NCI-H2081 treated with DMSO at 0.1 percent for 48 hours (cell line): ENCODE results near the gene ADNP2.
"Not testable (repeated sequence)": the region's sequence is repeated elsewhere in the genome, so short reads cannot be mapped to it uniquely, and the experiment has no call there.

Experiments used
- DNase-seq: peaks from one replicate; lab custom pipeline; 2025; lab: John Stamatoyannopoulos, UW

Gene ADNP2

GRCh38 chr18:80147418-80148325, 38.6 kb downstream of the ADNP2 start:
- DNase-seq, result no peak

- DNase-seq, result no peak
Measured at GRCh38 chr18:80148326-80149199, 39.5 kb downstream of the ADNP2 start.

DNA sequence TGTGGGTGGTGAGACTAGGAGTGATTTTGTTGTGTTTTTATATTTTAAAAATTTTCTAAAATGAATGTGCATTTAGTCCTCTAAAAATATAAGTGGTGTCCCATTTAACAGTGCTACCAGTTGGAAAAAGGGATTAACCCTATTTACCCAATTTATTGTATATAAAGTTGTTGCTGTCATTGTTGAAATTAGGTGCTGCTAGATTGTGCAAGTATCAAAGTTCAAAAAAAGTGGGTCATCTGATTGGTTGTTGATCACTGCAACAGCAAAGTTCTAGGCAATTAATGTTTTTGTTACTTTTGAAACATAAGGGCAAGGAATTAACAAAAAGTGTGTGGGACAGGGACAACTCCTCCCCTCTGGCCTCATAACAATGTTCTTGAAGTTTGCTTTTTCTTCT, 40.6 kb downstream of the ADNP2 start:
- DNase-seq, result no peak

DNA sequence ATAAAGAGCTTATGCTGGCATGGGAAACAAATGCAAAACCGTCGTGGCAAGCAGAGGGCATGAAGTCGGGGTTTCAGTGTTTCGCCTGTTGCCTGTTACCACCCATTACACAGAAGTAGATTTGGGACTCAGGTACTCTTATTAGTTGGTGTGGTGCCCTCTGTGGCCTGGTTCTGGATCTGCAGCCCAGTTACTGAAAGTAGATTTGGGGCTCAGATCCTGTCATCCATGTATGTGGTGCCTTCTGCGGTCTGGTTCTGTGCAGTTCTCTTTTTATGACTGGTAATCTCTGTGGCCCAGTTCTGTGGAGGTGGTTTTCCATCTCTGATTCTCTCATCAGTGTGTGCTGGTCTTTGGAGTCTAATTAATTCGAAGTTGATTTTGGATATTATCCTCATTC, 45.2 kb downstream of the ADNP2 start:
- no peak for DNase-seq

DNA sequence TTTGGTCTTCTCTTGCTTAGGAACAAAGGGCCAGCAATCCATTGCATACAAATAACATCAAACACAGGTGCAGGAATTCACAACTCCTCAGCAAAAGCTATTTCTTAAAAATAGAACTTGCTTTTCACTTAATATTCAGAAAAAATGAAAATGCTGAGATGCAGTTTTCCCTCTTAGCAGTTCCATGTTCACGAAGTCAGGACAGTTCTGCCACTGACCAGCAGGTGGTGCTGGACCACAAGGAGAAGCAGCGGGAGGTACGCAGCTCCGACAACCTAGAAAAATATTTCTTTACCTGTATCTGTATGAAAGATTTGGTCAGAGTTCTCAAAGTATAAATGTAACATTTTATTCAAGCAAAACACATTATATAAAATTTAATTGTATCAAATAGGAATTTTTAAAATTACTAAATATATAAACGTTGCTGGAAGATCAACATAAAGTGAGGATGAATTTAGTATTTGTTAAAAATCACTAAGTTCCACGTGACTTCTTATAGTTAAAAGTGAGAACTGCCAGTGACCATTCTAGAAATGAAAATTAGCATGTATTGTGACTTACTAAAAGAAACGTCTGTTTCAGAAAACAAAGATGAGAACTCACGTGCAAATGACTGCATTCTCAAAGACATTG, 48.8 kb downstream of the ADNP2 start:
- no peak for DNase-seq

- DNase-seq, result no peak
Measured at GRCh38 chr18:80158365-80158764, 49.3 kb downstream of the ADNP2 start.

- DNase-seq, result no peak
Measured at GRCh38 chr18:80159713-80160636, 50.9 kb downstream of the ADNP2 start.

DNA sequence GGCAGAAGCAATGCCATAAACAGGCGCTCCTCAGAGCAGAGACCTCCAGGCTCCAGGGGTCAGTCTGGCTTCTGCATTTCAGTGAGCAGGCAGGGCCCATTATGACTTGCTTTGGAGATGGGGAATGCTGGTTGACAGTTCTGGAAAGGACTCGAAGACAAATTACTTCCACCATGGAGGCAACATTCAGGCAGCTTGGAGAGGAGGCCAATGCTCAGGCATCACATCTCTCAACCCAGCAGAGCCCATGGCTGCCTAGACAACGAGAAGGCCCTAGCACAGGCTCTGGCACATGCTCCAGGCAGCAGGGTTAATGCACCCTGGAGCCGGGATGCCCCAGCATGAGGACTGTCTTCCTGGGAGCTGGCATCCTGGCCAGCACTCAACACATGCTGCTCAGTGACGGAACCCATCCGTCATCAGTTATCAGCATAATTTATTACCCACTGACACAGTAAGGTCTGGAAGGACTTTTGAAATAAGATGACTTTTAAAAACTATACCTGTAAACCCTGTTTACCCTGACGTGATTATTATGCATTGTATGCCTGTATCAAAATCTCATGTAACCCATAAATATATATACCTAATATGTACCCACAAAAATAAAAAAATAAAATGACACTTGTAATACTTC, 52.8 kb downstream of the ADNP2 start:
- DNase-seq, result no peak

- no peak for DNase-seq
Measured at GRCh38 chr18:80163183-80163582, 54.1 kb downstream of the ADNP2 start.

GRCh38 chr18:80164727-80165355, 55.8 kb downstream of the ADNP2 start:
- not testable (repeated sequence) for DNase-seq

DNA sequence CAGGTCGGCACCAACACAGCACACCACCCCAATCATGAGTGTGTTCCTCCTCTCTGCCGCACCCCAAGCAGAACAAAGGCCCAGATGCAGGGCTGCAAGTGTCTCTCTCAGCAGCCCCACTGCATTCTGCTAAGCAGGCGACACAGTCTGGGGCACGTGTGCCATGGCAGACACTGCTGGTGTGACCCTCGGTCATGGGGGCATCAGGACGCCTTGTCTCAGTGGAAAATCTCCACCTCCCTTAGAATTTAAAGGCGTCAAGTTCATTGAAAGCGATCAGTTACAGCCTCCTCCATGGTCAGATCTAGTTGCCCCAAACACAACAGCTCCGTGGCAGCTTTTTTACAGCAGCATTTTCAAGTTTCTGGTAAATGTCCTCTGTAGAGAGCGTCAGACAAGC, 57.2 kb downstream of the ADNP2 start:
- no peak for DNase-seq

DNA sequence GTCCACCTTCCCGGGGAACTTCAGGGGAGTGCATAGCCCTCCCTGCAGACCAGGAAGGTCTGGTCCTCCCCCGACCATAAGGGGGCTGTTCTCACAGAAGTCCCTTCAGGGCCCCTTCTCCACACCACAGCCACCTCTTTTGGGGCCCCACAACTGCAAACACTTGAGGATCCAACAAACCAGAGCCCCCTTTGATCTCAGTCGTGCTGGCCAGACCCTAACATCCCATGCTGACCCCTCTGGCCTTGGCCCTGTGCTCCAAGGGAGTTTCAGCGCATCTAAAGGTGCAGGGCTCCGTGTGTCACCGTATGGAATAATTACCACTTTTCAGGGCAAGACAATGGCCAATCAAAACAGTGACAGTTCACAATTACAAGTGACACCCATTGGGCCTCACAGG, 57.7 kb downstream of the ADNP2 start:
- DNase-seq, result no peak

- DNase-seq, result no peak
Measured at GRCh38 chr18:80167331-80167730, 58.3 kb downstream of the ADNP2 start.

GRCh38 chr18:80167931-80168330, 58.9 kb downstream of the ADNP2 start:
- DNase-seq, result no peak

DNA sequence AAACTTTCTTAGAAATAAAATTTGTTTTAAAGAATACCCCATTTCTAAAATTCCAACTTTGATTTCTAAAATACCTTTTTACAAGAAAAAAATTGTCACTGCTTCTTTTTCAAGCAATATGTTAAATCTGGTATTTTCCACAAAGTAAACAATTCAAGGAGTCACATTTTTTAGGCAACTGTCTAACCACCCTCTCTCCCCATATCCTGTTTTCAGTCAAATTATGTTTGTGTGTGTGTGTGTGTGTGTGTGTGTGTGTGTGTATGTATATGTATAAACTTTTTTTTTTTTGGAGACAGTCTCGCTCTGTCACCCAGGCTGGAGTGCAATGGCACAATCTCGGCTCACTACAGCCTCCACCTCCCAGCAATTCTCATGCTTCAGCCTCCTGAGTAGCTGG, 59.3 kb downstream of the ADNP2 start:
- no peak for DNase-seq

DNA sequence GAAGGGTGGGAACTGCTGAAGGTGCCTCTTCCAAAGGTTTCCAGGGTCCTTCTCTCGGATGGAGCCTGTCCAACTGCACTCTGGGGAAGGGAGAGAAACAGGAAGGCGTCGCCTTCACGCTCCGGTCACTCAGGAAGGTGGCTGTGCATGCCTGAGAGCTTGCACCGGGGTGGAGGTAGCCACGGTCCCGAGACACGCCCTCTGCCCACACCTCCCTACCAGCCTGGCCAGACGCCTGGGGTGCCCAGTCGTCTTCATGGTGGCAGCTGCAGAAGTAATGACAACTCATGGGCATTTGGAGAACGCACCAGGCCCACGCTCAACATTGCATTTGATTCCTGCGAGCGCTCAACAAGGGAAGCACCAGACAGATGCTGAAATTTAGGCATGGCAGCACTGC, 59.9 kb downstream of the ADNP2 start:
- no peak for DNase-seq

DNA sequence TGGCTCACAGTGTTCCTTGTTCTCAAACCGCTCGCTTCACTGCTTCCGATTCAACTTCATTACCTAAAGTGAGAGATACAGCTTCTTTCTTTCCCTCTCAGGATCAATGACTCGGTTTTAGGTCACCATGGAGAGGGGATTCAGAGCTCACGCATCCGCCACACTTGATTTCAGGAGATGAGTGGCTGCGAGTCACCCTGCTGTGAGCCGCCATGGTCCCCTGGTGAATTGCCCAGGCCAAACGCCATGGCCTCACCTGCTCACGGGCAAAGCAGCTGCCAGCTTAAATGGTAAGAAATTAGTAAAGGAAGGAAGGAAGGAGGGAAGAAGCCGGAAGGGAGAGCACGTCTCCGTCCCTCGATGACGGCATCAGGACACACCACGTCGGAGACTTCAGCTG, 60.5 kb downstream of the ADNP2 start:
- no peak for DNase-seq

DNA sequence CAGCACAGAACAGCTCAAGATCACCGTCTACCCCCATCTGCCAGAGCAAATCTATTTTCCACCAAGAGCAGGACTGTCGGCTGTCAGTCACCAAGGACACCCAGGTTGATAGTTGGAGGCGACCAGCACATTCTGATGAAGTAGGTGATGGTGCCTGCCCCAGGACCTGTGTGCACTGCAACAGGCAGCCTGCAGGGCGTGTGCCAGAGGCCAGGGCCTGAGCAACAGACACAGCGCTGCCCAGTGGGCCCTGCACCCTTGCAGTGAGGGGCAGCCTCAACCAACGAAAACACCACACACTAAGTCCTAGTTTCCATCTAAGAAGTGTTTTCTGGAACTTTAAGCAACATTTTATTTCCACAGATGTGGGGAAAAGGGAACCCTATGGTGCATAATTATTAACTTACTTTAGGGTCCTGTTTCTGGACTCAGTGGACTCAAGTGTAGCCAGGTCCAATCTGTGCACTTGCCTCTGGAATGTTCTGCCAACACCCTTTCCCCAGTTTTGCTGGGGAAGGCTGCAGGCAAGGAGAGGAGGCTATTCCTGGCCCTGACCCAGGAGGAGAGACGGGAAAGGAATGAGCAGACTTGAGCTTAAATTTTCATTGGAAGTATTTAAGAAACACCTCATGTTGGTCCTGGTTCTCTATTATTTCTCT, 61.5 kb downstream of the ADNP2 start:
- DNase-seq, result no peak

DNA sequence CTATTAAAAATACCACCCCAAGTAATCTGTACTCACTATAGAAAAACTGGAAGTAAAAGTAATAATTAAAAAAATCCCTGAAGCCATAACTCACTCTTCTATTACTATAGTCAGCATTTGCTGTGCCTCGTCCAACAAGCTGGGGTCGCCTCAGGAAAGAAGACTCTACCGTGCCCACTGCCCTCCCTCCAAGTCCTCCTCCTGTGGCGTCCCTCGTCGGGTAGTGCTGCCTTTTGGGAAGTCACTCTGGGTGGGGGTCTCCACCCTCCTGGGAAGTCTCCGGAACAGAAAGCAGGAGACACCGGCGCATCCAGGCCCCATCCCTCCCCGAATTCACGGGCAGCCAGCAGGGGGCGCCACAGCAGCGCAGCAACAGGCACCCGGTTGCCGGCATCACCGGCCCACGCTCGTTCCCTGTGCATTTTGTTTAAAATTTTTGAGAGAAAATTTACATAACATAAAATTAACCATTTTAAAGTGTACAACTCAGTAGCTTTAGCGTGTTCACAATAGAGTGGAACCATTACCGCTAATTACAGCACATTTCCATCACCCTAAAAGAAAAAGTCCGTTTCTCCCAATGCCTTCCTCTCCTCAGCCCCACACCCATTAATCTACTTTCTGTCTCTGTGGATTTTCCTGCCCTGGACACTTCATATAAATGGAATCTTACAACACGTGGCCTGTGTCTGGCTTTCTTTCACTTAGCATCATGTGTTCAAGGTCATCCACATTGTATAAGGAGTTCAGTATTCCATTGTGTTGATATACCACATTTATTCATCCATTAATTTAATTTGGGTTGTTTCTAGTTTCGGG, 62.2 kb downstream of the ADNP2 start:
- DNase-seq, result no peak
